H4 (cell line): ENCODE measurements around the gene LIPJ. TPM values are rescaled to one million over a fixed set of nuclear protein-coding genes. Genes with fewer than 3 reads are reported as not detected.

Source experiments
- DNase-seq: peaks from one replicate; pipeline ENCODE4 v3.0.0-alpha.2; 2015; ENCODE audit warnings: low spot score
- total RNA-seq: library from RNA; depleted of rRNA; stranded (reverse); fragments of >200 nt; shearing (Covaris generic); gene quantifications from 2 replicates; pipeline ENCODE4 v1.2.3, GENCODE V29; 2014; rRNA removed

Gene LIPJ, protein sequence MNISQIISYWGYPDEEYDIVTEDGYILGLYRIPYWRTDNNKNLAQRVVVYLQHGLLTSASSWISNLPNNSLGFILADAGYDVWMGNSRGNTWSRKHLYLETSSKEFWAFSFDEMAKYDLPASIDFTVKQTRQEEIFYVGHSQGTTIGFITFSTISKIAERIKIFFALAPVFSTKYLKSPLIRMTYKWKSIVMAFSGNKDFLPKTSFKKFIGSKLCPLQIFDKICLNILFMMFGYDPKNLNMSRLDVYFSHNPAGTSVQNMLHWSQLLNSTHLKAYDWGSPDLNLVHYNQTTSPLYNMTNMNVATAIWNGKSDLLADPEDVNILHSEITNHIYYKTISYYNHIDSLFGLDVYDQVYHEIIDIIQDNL
- total RNA-seq, result not detected in 2 replicates

DNA sequence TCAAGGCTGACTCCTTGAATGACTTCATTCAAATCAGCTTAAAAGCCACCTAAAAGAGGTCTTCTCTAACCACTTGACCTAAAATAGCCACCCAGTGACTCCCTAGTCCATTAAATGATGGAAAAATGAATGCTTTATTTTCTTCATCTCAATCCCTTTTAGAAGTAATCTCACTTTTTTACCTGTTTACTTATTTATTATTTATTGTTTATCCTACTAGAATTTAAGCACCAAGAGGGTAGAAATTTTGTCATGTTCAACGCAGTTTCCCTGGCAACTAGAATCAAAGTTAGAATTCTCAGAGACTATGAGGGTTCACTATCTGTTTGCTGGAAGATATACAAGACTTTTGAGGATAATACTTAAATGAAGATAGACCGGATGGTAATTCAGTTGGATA is at the start of gene LIPJ:
Gene LIPJ (plus strand): TSS at position 301 of the 400 bp plus-strand sequence. CDS start 3,926 bp downstream, outside the sequence.
- no peak for DNase-seq

DNA sequence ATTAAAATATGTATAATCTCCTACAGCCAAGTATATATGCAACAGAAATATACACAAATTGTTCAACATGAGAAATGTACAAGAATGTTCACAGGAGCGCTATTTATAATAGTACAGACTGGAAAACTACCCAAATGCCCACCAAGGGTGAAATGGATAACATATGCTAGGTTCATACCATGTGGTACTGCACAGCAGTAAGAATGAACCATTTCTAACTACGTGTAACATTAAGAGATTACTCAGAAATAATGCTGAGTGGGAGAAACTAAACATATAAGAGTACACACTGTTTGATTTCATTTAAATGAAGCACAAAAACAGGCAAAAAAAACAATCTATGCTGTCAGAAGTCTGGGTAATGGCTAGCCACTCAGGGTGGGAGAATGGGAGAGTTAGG is 49.2 kb upstream of the LIPJ start:
- no peak for DNase-seq

DNA sequence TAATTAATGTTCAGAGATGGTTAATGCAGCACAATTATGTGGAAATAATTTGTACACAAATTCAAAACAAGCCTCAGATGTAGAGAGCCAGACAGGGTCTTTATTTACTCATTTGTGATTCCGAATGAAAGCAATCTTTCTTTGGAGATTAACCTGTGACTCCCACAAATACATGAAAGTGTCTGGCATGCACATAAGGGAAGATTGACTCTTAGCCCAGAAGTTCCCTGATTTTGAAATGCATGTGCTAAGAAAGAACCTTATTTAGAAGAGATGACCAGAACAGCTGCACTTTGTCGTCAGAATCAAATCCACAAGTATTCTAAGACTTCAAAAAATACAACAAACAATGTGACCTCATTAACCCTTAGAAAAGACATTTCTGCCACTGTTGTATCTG is 48.5 kb upstream of the LIPJ start:
- DNase-seq, result peak; percentile 42

GRCh38 chr10:88540351-88540750 is 46.2 kb upstream of the LIPJ start:
- no peak for DNase-seq

DNA sequence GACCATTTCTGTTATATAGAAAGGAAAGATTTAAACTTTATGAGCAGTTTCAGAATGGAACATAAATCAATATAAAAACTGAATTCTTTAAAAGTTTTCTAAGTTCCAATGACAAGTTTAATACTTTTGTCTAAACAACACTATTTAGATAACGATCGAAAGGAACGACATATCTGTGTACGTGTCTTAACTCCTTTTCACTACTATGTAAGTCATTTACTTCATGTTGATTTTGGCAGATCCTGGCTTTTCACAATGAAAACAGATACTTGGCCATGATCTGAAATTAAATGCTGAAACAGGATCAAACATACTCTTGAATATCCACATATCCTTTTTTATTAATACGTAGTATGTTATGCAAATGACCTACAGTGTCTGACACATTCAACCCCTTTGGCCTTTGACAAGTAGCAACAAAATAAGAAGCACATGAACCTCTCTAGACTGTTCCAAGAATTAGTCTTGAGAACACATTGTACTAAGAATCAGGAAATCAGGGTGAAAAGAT is 45.4 kb upstream of the LIPJ start:
- no peak for DNase-seq

- DNase-seq, result no peak
Measured at GRCh38 chr10:88542522-88542921, 44.0 kb upstream of the LIPJ start.

- no peak for DNase-seq
Measured at GRCh38 chr10:88544140-88544870, 42.3 kb upstream of the LIPJ start.

DNA sequence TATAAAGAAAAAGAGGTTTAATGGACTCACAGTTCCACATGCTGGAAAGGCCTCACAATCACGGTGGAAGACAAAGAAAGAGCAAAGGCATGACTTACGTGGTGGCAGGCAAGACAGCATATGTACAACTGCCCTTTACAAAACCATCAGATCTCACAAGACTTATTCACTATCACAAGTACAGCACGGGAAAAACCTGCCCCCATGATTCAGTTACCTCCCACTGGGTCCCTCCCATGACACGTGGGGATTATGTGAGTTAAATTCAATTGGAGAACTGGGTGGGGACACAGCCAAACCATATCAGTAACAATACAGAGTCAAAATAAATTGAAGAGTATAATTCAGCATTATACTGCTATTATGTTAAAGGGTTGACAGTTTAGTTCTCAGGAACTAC is 41.2 kb upstream of the LIPJ start:
- DNase-seq, result no peak

- no peak for DNase-seq
Measured at GRCh38 chr10:88546497-88546896, 40.1 kb upstream of the LIPJ start.

DNA sequence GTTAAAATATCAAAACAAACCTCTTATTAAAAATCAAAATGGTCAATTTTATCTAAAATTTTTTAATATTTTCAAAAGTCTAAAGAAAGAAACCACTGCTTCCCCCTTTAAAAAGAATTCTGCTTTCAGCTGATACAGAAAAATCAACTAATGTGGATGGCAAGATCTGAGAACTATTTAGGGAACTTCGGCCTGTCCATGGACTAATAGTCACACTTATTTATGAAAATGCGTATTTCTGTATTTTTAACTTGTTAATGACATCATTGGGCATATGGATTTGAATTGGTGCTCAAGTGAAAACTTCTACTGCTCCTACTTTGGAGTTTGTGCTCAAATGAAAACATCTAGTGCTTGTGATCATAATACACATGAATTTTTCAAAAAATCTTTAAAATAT is 35.3 kb upstream of the LIPJ start:
- no peak for DNase-seq

GRCh38 chr10:88553116-88553752 is 33.3 kb upstream of the LIPJ start:
- DNase-seq, result peak; percentile 66

GRCh38 chr10:88555190-88555908 is 31.2 kb upstream of the LIPJ start:
- DNase-seq, result no peak

- DNase-seq, result no peak
Measured at GRCh38 chr10:88557256-88557655, 29.3 kb upstream of the LIPJ start.

DNA sequence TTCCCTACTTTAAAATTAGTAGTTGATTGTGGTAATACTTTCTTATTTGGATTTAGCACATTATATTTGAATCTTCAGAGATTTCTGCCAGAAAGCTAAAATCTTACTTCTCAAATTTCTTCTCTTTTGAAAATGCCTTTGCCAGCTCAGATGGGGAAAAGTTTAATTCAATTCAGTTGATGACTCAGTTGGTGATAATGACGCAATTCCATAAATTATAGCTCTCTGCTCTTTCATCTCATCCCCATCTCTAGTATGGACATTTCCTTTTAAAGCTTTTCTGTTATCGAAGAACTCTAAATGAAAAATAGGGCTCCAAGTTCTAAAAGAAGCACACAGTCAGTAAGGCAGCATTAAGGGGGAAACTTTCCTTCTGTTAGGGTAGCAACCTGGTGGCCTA is 28.9 kb upstream of the LIPJ start:
- DNase-seq, result peak; percentile 9

DNA sequence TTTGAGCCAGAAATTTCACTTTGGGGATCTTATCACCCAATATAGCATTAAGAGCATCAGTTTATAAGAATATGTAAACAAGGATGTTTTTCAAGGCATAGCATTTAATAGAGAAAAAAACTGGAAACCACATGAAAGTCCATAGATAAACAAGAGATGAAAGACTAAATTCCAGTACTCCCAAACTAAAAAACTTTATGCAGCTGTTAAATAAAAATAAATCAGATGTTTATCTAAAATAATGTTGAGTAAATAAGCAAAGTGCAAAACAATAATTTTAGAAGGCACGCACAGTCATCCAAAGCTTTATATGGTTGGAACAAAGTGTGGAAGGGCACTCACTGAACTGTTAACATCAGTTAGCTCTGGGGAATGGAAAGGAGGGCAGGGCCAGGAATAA is 24.4 kb upstream of the LIPJ start:
- no peak for DNase-seq

- peak; percentile 24 for DNase-seq
Measured at GRCh38 chr10:88565072-88565471, 21.5 kb upstream of the LIPJ start.

DNA sequence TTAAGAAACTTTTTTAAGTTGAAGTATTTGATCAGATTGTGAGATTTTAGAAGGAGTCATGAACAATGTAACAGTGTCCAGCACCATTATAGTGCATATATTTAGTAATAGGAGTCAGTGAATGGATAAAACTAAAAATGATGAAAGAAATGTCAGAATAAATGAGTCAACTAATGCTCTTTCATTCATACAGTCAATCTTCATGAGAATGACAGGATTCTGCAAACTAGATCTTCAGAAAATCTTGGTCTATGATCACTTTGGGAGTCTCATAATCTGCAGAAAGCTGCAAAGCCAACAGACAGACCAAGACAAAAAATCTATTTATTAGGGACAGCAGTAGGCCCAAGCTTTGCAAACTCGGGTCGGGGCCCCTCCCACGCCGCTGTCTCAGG is 4.2 kb upstream of the LIPJ start:
- DNase-seq, result no peak

- DNase-seq, result no peak
Measured at GRCh38 chr10:88582806-88583583, 3.6 kb upstream of the LIPJ start, which contains the start of gene RNLS. Gene RNLS (minus strand): TSS chr10:88583318.

GRCh38 chr10:88583584-88583957 is 3.0 kb upstream of the LIPJ start:
- no peak for DNase-seq

- no peak for DNase-seq
Measured at GRCh38 chr10:88592381-88592780, 5.8 kb downstream of the LIPJ start.

- DNase-seq, result no peak
Measured at GRCh38 chr10:88592906-88593305, 6.3 kb downstream of the LIPJ start.
